ENCODE data around the gene TRIP10. TPM values are rescaled to one million over a fixed set of nuclear protein-coding genes. Genes with fewer than 3 reads are reported as not detected.
"Not testable (repeated sequence)": the region's sequence is repeated elsewhere in the genome, so short reads cannot be mapped to it uniquely, and the experiment has no call there.

The TRIP10 gene
- total RNA-seq, 1 experiment from 2014 or later = 96.6 TPM

DNA sequence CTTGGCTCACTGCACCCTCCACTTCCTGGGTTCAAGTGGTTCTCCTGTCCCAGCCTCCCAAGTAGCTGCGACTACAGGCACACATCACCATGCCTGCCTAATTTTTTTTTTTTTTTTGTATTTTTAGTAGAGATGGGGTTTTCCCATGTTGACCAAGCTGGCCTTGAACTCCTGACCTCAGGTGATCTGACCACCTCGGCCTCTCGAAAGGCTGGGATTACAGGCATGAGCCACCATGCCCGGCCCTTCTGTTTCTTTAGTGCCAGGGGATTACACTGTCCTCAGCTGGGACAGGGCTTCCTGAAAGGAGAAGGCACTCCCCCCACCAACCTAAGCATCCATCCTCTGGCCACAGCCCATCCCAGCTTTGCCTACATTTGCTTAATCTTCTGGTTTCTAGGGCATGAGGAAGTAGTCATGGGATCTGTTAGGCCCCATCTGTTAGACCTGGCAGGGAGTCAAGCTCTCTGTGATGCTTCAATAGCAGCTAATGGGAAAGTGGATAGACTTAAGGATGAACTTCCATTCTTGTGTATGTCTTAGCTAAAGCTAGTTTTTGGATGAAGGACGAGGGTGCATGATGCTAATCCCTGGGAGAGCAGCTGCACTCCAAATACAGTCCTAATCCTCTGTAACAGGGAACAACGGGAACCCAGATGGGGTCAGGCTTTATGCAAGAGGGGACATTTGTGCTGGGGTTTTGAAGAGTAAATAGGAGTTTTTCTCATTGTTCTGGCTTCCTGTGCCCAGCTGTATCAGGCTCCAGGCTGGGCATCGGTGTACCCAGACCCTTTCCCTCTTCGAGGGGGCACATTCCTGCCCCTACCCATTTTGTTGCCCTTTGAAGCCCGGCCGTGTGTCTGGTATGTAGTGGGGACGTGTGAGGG is 35.6 kb downstream of the TRIP10 start:
- no peak overlapping the region for H2AFZ ChIP-seq (ENCODE audit: low read length)
- no peak overlapping the region for H3K27ac ChIP-seq (ENCODE audit: low read length)
- no peaks in the 10 kb centered on the region for H3K9me2 ChIP-seq (replicated peaks; ENCODE audit: low read length)
- no peak overlapping the region for H3K4me2 ChIP-seq (ENCODE audit: low read length)
- intact Hi-C loops (cut with micrococcal nuclease) = no loop called here
- BruUV-seq (replicated peaks) = no TSS peak
- no peak overlapping the region for H3K4me3 ChIP-seq (ENCODE audit: low read length)
- H3F3A ChIP-seq (ENCODE audit: low read length, unreplicated experiment) = no peaks in the 10 kb centered on the region
- POLR2A ChIA-PET (ENCODE audit: unreplicated experiment) = no interaction called here
- H3K9ac ChIP-seq (ENCODE audit: low read length) = no peak overlapping the region
- TF ChIP-seq, protein P1, sequence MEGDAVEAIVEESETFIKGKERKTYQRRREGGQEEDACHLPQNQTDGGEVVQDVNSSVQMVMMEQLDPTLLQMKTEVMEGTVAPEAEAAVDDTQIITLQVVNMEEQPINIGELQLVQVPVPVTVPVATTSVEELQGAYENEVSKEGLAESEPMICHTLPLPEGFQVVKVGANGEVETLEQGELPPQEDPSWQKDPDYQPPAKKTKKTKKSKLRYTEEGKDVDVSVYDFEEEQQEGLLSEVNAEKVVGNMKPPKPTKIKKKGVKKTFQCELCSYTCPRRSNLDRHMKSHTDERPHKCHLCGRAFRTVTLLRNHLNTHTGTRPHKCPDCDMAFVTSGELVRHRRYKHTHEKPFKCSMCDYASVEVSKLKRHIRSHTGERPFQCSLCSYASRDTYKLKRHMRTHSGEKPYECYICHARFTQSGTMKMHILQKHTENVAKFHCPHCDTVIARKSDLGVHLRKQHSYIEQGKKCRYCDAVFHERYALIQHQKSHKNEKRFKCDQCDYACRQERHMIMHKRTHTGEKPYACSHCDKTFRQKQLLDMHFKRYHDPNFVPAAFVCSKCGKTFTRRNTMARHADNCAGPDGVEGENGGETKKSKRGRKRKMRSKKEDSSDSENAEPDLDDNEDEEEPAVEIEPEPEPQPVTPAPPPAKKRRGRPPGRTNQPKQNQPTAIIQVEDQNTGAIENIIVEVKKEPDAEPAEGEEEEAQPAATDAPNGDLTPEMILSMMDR (conservative IDR thresholded peaks at IDR 0.05; ENCODE audit: low read depth, low read length) = no peak
- TF ChIP-seq EZH2 (IDR thresholded peaks at IDR 0.05; ENCODE audit: low read length, unreplicated experiment) (no peak), EZH2phosphoT487 (IDR thresholded peaks at IDR 0.05; ENCODE audit: borderline replicate concordance, low read length) (no peak)
- no peaks in the 10 kb centered on the region for H3K79me2 ChIP-seq (ENCODE audit: low read length)
- no peak for DNase-seq
- CTCF ChIA-PET = no interaction called here
- H4K20me1 ChIP-seq (ENCODE audit: low read length) = no peaks in the 10 kb centered on the region
- H3K36me3 ChIP-seq (ENCODE audit: low read depth, low read length) = no peaks in the 10 kb centered on the region
- H3K9me3 ChIP-seq (ENCODE audit: low read length) = no peaks in the 10 kb centered on the region
- H3K27me3 ChIP-seq (ENCODE audit: low read length) = no peaks in the 10 kb centered on the region
- ATAC-seq = no peak
- H3K4me1 ChIP-seq (ENCODE audit: insufficient read depth, low read length) = no peaks in the 10 kb centered on the region

DNA sequence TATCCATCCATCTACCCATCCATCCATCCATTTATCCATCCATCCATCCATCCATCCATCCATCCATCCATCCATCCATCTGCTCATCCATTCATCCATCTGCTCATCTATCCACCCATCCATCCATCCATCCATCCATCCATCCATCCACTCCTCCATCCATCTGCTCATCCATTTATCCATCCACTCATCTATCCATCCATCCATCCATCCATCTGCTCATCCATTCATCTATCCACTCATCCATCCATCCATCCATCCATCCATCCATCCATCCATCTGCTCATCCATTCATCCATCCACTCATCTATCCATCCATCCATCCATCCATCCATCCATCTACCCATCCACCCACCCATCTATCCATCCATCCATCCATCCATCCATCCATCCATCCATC is 36.6 kb downstream of the TRIP10 start:
- H2AFZ ChIP-seq (ENCODE audit: low read length); BruUV-seq (replicated peaks); POLR2A ChIA-PET (ENCODE audit: unreplicated experiment); H3K4me2 ChIP-seq (ENCODE audit: low read length); H3K9me3 ChIP-seq (ENCODE audit: low read length); CTCF ChIA-PET; DNase-seq; H3K9ac ChIP-seq (ENCODE audit: low read length); ATAC-seq; H3K36me3 ChIP-seq (ENCODE audit: low read depth, low read length); H3K9me2 ChIP-seq (replicated peaks; ENCODE audit: low read length); H3K27me3 ChIP-seq (ENCODE audit: low read length); H3K4me1 ChIP-seq (ENCODE audit: insufficient read depth, low read length); H3K79me2 ChIP-seq (ENCODE audit: low read length); intact Hi-C loops (cut with micrococcal nuclease); H3K4me3 ChIP-seq (ENCODE audit: low read length); H3F3A ChIP-seq (ENCODE audit: low read length, unreplicated experiment); H3K27ac ChIP-seq (ENCODE audit: low read length); H4K20me1 ChIP-seq (ENCODE audit: low read length): not testable (repeated sequence)

DNA sequence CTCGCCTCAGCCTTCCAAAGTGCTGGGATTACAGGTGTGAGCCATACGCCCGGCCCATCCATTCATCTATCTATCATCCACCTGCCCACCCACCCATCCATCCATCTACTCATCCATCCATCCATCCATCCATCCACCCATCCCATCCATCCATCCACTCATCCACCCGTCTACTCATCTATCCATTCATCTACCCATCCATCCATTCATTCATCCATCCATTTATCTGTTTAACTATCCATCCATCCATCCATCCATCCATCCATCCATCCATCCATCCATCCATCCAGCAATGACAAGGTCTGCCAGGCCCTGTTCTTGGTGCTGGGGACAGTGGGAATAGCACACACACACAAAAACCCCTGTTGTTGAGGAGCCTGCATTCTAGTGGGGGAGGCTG is 37.5 kb downstream of the TRIP10 start:
- no peaks in the 10 kb centered on the region for H3K79me2 ChIP-seq (ENCODE audit: low read length)
- H3K36me3 ChIP-seq (ENCODE audit: low read depth, low read length) = no peaks in the 10 kb centered on the region
- H2AFZ ChIP-seq (ENCODE audit: low read length) = no peak overlapping the region
- BruUV-seq (replicated peaks) = no TSS peak
- DNase-seq = no peak
- no peak overlapping the region for H3K9ac ChIP-seq (ENCODE audit: low read length)
- no peaks in the 10 kb centered on the region for H3K27me3 ChIP-seq (ENCODE audit: low read length)
- no peaks in the 10 kb centered on the region for H4K20me1 ChIP-seq (ENCODE audit: low read length)
- H3K4me2 ChIP-seq (ENCODE audit: low read length) = no peak overlapping the region
- TF ChIP-seq, protein P1 (conservative IDR thresholded peaks at IDR 0.05; ENCODE audit: low read depth, low read length) = no peak
- TF ChIP-seq EZH2 (IDR thresholded peaks at IDR 0.05; ENCODE audit: low read length, unreplicated experiment) (no peak), EZH2phosphoT487 (IDR thresholded peaks at IDR 0.05; ENCODE audit: borderline replicate concordance, low read length) (no peak)
- H3F3A ChIP-seq (ENCODE audit: low read length, unreplicated experiment) = no peaks in the 10 kb centered on the region
- ChIA-PET POLR2A (ENCODE audit: unreplicated experiment) (no interaction called here), CTCF (no interaction called here)
- no peak overlapping the region for H3K27ac ChIP-seq (ENCODE audit: low read length)
- no peaks in the 10 kb centered on the region for H3K9me3 ChIP-seq (ENCODE audit: low read length)
- no peak overlapping the region for H3K4me3 ChIP-seq (ENCODE audit: low read length)
- intact Hi-C loops (cut with micrococcal nuclease) = no loop called here
- no peaks in the 10 kb centered on the region for H3K4me1 ChIP-seq (ENCODE audit: insufficient read depth, low read length)
- ATAC-seq = no peak
- H3K9me2 ChIP-seq (replicated peaks; ENCODE audit: low read length) = no peaks in the 10 kb centered on the region
